Measurements from ENCODE around the gene IL12RB1. TPM values are rescaled to one million over a fixed set of nuclear protein-coding genes. Genes with fewer than 3 reads are reported as not detected.
A peak's percentile ranks its signal among the peaks of the same experiment; 100 is the strongest.

IL12RB1 gene
- total RNA-seq, 2 donors from 2014 or later, result not detected

DNA sequence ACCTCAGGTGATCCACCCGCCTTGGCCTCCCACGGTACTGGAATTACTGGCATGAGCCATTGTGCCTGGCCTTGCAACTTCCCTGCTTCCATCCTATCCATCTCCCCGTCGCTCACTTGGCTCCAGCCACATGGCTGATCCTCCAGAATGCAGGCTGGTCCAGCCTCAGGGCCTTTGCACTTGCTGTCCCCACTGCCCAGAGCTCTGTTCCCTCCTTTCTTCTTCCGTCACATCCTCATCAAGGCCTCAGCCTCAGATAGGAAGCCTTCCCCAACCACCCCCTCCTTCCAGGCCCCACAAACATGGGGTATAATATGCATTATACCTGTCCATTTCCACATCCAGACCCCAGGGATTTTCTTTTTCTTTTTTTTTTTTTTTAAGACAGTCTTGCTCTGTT is 27.1 kb upstream of the IL12RB1 start:
- H3K27ac Mint-ChIP-seq, result no peak overlapping the region
- no peaks in the 10 kb centered on the region for H3K9me3 Mint-ChIP-seq
- peaks cover 6% of the 10 kb centered on the region for H3K36me3 Mint-ChIP-seq (ENCODE audit: low read depth)
- Histone ChIP-seq H3K27ac (ENCODE audit: low read depth, low read length) (no peak overlapping the region), H3K4me1 (ENCODE audit: control insufficient read depth, insufficient read depth, low read length) (peaks cover 9% of the 10 kb centered on the region), H3K4me3 (ENCODE audit: low read length) (no peak overlapping the region), H3K9ac (ENCODE audit: extremely low read depth, low read length, poor library complexity, severe bottlenecking) (no peak overlapping the region), H3K36me3 (ENCODE audit: control insufficient read depth, insufficient read depth, low read length) (no peaks in the 10 kb centered on the region), H3K27me3 (ENCODE audit: control insufficient read depth, insufficient read depth, low read length, poor library complexity, severe bottlenecking) (peaks cover 7% of the 10 kb centered on the region), H3K9me3 (ENCODE audit: control insufficient read depth, low read length) (no peaks in the 10 kb centered on the region)
- H3K27me3 Mint-ChIP-seq (ENCODE audit: insufficient read depth), result peaks cover 18% of the 10 kb centered on the region
- TF ChIP-seq, protein P1, sequence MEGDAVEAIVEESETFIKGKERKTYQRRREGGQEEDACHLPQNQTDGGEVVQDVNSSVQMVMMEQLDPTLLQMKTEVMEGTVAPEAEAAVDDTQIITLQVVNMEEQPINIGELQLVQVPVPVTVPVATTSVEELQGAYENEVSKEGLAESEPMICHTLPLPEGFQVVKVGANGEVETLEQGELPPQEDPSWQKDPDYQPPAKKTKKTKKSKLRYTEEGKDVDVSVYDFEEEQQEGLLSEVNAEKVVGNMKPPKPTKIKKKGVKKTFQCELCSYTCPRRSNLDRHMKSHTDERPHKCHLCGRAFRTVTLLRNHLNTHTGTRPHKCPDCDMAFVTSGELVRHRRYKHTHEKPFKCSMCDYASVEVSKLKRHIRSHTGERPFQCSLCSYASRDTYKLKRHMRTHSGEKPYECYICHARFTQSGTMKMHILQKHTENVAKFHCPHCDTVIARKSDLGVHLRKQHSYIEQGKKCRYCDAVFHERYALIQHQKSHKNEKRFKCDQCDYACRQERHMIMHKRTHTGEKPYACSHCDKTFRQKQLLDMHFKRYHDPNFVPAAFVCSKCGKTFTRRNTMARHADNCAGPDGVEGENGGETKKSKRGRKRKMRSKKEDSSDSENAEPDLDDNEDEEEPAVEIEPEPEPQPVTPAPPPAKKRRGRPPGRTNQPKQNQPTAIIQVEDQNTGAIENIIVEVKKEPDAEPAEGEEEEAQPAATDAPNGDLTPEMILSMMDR (conservative IDR thresholded peaks at IDR 0.05), result no peak
- peaks cover 15% of the 10 kb centered on the region for H3K4me1 Mint-ChIP-seq
- WGBS, 2 experiments (ENCODE audit: insufficient coverage in 1 of 2, insufficient read length in 1 of 2), result 90 to 98% methylated on average over 5 of the region's 5 CpGs
- no peak overlapping the region for H3K4me3 Mint-ChIP-seq
- no peak for DNase-seq

DNA sequence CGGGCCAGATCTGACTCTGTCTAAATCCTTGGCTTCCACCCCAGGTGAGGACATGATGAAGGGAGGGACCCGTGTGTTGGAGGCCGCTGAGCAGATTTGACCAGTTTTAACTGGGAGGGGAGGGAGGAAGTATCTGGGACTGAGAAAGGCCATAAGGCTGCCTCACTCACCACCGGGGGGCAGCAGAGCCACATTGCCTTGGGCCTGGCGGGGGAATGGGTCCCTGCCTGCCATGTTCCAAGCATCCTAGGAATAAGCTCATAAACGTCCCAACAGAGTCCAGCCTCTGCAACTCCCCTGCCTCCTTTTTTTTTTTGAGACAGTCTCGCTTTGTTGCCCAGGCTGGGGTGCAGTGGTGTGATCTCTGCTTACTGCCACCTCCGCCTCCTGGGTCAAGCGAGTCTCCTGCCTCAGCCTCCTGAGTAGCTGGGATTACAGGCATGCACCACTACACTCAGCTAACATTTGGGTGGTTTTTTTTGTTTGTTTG is 26.3 kb upstream of the IL12RB1 start:
- H3K4me1 ChIP-seq (ENCODE audit: control insufficient read depth, insufficient read depth, low read length), result peaks cover 9% of the 10 kb centered on the region
- Mint-ChIP-seq H3K36me3 (ENCODE audit: low read depth) (peaks cover 6% of the 10 kb centered on the region), H3K4me3 (no peak overlapping the region), H3K4me1 (peaks cover 17% of the 10 kb centered on the region), H3K27ac (no peak overlapping the region), H3K27me3 (ENCODE audit: insufficient read depth) (peaks cover 22% of the 10 kb centered on the region), H3K9me3 (no peaks in the 10 kb centered on the region)
- H3K9me3 ChIP-seq (ENCODE audit: control insufficient read depth, low read length), result no peaks in the 10 kb centered on the region
- no peak overlapping the region for H3K27ac ChIP-seq (ENCODE audit: low read depth, low read length)
- peak; percentile 97 for DNase-seq
- TF ChIP-seq, protein P1 (conservative IDR thresholded peaks at IDR 0.05), result peak; percentile 95
- 33 to 44% methylated on average over 4 to 9 of the region's 9 CpGs for WGBS, 2 experiments (ENCODE audit: insufficient coverage in 1 of 2, insufficient read length in 1 of 2)
- no peak overlapping the region for H3K4me3 ChIP-seq (ENCODE audit: low read length)
- H3K27me3 ChIP-seq (ENCODE audit: control insufficient read depth, insufficient read depth, low read length, poor library complexity, severe bottlenecking), result peaks cover 10% of the 10 kb centered on the region
- no peaks in the 10 kb centered on the region for H3K36me3 ChIP-seq (ENCODE audit: control insufficient read depth, insufficient read depth, low read length)
- no peak overlapping the region for H3K9ac ChIP-seq (ENCODE audit: extremely low read depth, low read length, poor library complexity, severe bottlenecking)

DNA sequence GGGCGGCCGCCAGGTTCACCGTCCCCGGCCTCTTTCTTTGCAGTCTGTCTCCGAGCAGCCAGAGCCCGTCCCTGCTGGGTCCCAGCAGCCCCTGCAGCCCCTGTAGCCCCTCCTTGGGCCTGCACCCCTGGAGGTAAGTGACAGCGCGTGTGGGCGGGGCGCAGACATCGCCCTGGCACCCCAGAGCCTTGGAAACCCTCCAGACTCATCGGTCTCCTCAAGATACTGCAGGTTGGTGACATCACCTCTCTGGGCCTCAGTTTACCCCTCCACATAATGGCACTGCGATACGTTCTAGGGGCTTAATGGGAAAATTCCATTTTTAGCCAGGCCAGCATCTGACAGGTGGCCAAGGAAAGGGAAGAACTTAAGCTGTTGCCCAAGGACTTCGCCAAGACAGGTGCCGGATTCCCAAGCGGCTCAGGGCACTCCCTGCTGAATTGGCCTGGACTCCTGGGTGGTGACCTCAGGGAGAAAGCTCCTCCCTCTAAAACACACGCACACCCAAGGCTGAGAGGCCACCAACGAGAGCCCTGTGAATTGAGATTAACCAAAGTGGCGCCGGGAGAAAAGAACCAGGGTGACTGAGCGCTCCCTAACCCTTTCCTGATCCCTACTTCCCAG is 24.0 kb upstream of the IL12RB1 start:
- Histone ChIP-seq H3K27me3 (ENCODE audit: control insufficient read depth, insufficient read depth, low read length, poor library complexity, severe bottlenecking) (peaks cover 10% of the 10 kb centered on the region), H3K9ac (ENCODE audit: extremely low read depth, low read length, poor library complexity, severe bottlenecking) (peak overlapping the region; percentile 20), H3K36me3 (ENCODE audit: control insufficient read depth, insufficient read depth, low read length) (no peaks in the 10 kb centered on the region), H3K4me3 (ENCODE audit: low read length) (peak overlapping the region; percentile 80), H3K4me1 (ENCODE audit: control insufficient read depth, insufficient read depth, low read length) (peaks cover 9% of the 10 kb centered on the region), H3K27ac (ENCODE audit: low read depth, low read length) (no peak overlapping the region), H3K9me3 (ENCODE audit: control insufficient read depth, low read length) (no peaks in the 10 kb centered on the region)
- TF ChIP-seq, protein P1 (conservative IDR thresholded peaks at IDR 0.05), result no peak
- no peak for DNase-seq
- Mint-ChIP-seq H3K9me3 (no peaks in the 10 kb centered on the region), H3K36me3 (ENCODE audit: low read depth) (peaks cover 6% of the 10 kb centered on the region), H3K4me3 (peak overlapping the region; percentile 66), H3K4me1 (peaks cover 12% of the 10 kb centered on the region), H3K27me3 (ENCODE audit: insufficient read depth) (peaks cover 27% of the 10 kb centered on the region), H3K27ac (no peak overlapping the region)
- WGBS, 2 experiments (ENCODE audit: insufficient coverage in 1 of 2, insufficient read length in 1 of 2), result 54 to 64% methylated on average over 15 to 22 of the region's 22 CpGs

All from endodermal cell (in vitro differentiated cells).